Measurements from ENCODE around the gene EXOSC5.

Gene EXOSC5

GRCh38 chr19:41366089-41366488 is 31.1 kb downstream of the EXOSC5 start:
- DNase-seq (ENCODE audit: extremely low read depth, low read depth), result no peak
- no peak; the same call in 1 of the 2 replicates for TF ChIP-seq CTCF (IDR thresholded peaks at IDR 0.05; ENCODE audit: low read depth, low read length)

GRCh38 chr19:41364524-41365391 is 32.4 kb downstream of the EXOSC5 start:
- no peak for DNase-seq (ENCODE audit: extremely low read depth, low read depth)
- TF ChIP-seq CTCF (IDR thresholded peaks at IDR 0.05; ENCODE audit: low read depth, low read length), result no peak

- peak; percentile 97 for DNase-seq (ENCODE audit: extremely low read depth, low read depth)
- no peak for TF ChIP-seq CTCF (IDR thresholded peaks at IDR 0.05; ENCODE audit: low read depth, low read length)
Measured at GRCh38 chr19:41363753-41364523, 33.2 kb downstream of the EXOSC5 start, which contains the start of gene B9D2. TSS of gene B9D2 (minus strand) at chr19:41364149. CDS start at chr19:41363519, 630 bp downstream.

GRCh38 chr19:41363371-41363752 is 33.8 kb downstream of the EXOSC5 start:
- TF ChIP-seq CTCF (IDR thresholded peaks at IDR 0.05; ENCODE audit: low read depth, low read length), result no peak
- DNase-seq (ENCODE audit: extremely low read depth, low read depth), result no peak

GRCh38 chr19:41362143-41362847 is 34.9 kb downstream of the EXOSC5 start:
- no peak for TF ChIP-seq CTCF (IDR thresholded peaks at IDR 0.05; ENCODE audit: low read depth, low read length)
- no peak for DNase-seq (ENCODE audit: extremely low read depth, low read depth)

- TF ChIP-seq CTCF (IDR thresholded peaks at IDR 0.05; ENCODE audit: low read depth, low read length), result no peak
Measured at GRCh38 chr19:41359741-41360140, 37.4 kb downstream of the EXOSC5 start.

More at GRCh38 chr19:41359741-41360140, 37.4 kb downstream of the EXOSC5 start:
- no peak for DNase-seq (ENCODE audit: extremely low read depth, low read depth)

Measured in AG09319 (cell line).